A673 (cell line): ENCODE data around the gene ERBB2. TPM values are rescaled to one million over a fixed set of nuclear protein-coding genes. Genes with fewer than 3 reads are reported as not detected.

Source experiments
- BruUV-seq: library from RNA; stranded (reverse); fragments of 400-500 nt; replicated peaks from 2 replicates; lab custom pipeline; 2021; lab: Mats Ljungman, UMichigan
- CTCF ChIA-PET: fragments of 300-600 bp; sonication (Branson Sonifier 250); formaldehyde crosslinking; loops from one replicate; lab custom pipeline; 2022; ENCODE audit warnings: antibody characterized with exemption; lab: Charles Lee
- POLR2A ChIA-PET: fragments of 300-600 bp; sonication (Branson Sonifier 250); formaldehyde crosslinking; loops from one replicate; lab custom pipeline; 2022; ENCODE audit warnings: antibody characterized with exemption; ENCODE audit not compliant: low non-redundant PET; lab: Charles Lee
- DNase-seq: peaks from one replicate; pipeline ENCODE4 v3.0.0-alpha.2; 2015; ENCODE audit warnings: low spot score
- H3K27ac ChIP-seq: fragments of 200-600 bp; sonication (generic); 2 replicates; pipeline ENCODE4 v1.5.1; 2016; ENCODE audit warnings: mixed run types, low read depth, mild to moderate bottlenecking, mixed read lengths, antibody characterized with exemption, low read length; ENCODE audit not compliant: poor library complexity, severe bottlenecking
- H3K27me3 ChIP-seq: fragments of 200-600 bp; sonication (generic); replicated peaks from 2 replicates; pipeline ENCODE4 v1.6.1; 2017; ENCODE audit warnings: mixed run types, low read depth, mild to moderate bottlenecking, mixed read lengths, antibody characterized with exemption, low read length; ENCODE audit not compliant: insufficient read depth, poor library complexity
- H3K36me3 ChIP-seq: fragments of 200-600 bp; sonication (generic); 2 replicates; pipeline ENCODE4 v1.6.1; 2016; ENCODE audit warnings: mixed run types, mild to moderate bottlenecking, mixed read lengths, antibody characterized with exemption, low read length; ENCODE audit not compliant: insufficient read depth, poor library complexity, severe bottlenecking
- H3K4me1 ChIP-seq: fragments of 200-600 bp; sonication (generic); 2 replicates; pipeline ENCODE4 v1.6.1; 2017; ENCODE audit warnings: mixed run types, mild to moderate bottlenecking, mixed read lengths, antibody characterized with exemption, low read length; ENCODE audit not compliant: insufficient read depth, poor library complexity, severe bottlenecking
- H3K4me3 ChIP-seq: fragments of 200-600 bp; sonication (generic); 2 replicates; pipeline ENCODE4 v1.5.1; 2016; ENCODE audit warnings: low read depth, mixed run types, mild to moderate bottlenecking, mixed read lengths, low read length; ENCODE audit not compliant: poor library complexity, severe bottlenecking
- H3K9me3 ChIP-seq: fragments of 200-600 bp; sonication (generic); 2 replicates; pipeline ENCODE4 v1.6.1; 2016; ENCODE audit warnings: mixed run types, low read depth, mild to moderate bottlenecking, mixed read lengths, antibody characterized with exemption, low read length; ENCODE audit not compliant: poor library complexity, severe bottlenecking
- EZH2 ChIP-seq: fragments of 200-600 bp; sonication (generic); IDR thresholded peaks from 2 replicates; pipeline ENCODE4 v1.6.1; 2017; ENCODE audit warnings: borderline replicate concordance, low read depth, mild to moderate bottlenecking, mixed read lengths, antibody characterized with exemption, low read length; ENCODE audit not compliant: poor library complexity, severe bottlenecking
- intact Hi-C: fragments of 100-400 bp; cut with micrococcal nuclease; formaldehyde crosslinking; loops from one replicate; pipeline ENCODE4 v1.10.0; 2022; ENCODE audit not compliant: unreplicated experiment
- total RNA-seq: library from RNA; stranded (reverse); gene quantifications from 2 replicates; pipeline ENCODE4 v1.2.3, GENCODE V29; 2021
- TF ChIP-seq, protein P1 (sequence below): fragments of 300-800, 200-600 bp; sonication (generic); conservative IDR thresholded peaks from 2 replicates; pipeline ENCODE4 v1.5.1; 2017; ENCODE audit warnings: low read depth, mild to moderate bottlenecking, antibody characterized with exemption, low read length, moderate library complexity, mixed read lengths

ERBB2 gene
- total RNA-seq, 1 experiment from 2014 or later: 11.1 TPM

DNA sequence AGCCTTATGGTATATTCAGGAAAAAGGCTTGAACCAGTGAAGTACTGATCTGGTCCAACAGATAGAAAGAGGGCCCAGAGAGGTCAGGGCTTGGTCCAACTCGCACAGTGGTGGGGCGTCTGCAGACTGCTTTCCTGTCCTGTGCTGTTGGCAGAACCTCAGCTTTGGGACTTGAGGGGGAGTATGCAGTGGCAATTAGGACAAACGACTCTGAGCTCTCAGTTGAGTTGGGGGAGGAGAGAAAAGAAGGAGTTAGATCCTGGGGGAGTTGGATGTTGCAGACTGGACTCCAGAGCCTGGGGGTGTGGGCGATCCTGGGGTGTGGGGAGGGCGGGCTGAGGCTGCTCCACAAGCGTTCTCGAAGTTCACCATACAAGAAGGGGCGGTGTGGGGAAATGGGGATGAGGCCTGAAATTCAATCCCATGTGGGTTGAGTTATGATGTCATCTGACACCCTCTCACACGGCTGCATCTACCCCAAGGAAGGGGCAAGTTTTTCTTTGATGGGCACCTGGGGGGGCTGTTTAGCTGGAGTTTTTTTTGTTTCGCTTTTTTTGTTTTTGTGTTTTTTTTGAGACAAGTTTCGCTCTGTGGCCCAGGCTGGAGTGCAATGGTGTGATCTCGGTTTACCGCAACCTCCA, 52.5 kb downstream of the ERBB2 start:
- Histone ChIP-seq H3K4me3 (no peak overlapping the region), H3K9me3 (no peaks in the 10 kb centered on the region), H3K36me3 (no peaks in the 10 kb centered on the region), H3K27ac (no peak overlapping the region), H3K4me1 (no peaks in the 10 kb centered on the region), H3K27me3 (no peaks in the 10 kb centered on the region)
- ChIA-PET CTCF (interaction anchor here (0.6 kb wide), 1 partner anchor 343 kb away, joined by 6 read pairs; no protein-coding TSS in a partner anchor), POLR2A (no interaction called here)
- intact Hi-C loops: loop anchor here (5.0 kb wide), 1 partner anchor 130 kb away; no protein-coding TSS in a partner anchor
- no peak for TF ChIP-seq EZH2
- TF ChIP-seq, protein P1, sequence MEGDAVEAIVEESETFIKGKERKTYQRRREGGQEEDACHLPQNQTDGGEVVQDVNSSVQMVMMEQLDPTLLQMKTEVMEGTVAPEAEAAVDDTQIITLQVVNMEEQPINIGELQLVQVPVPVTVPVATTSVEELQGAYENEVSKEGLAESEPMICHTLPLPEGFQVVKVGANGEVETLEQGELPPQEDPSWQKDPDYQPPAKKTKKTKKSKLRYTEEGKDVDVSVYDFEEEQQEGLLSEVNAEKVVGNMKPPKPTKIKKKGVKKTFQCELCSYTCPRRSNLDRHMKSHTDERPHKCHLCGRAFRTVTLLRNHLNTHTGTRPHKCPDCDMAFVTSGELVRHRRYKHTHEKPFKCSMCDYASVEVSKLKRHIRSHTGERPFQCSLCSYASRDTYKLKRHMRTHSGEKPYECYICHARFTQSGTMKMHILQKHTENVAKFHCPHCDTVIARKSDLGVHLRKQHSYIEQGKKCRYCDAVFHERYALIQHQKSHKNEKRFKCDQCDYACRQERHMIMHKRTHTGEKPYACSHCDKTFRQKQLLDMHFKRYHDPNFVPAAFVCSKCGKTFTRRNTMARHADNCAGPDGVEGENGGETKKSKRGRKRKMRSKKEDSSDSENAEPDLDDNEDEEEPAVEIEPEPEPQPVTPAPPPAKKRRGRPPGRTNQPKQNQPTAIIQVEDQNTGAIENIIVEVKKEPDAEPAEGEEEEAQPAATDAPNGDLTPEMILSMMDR: no peak
- no TSS peak for BruUV-seq
- DNase-seq: no peak

DNA sequence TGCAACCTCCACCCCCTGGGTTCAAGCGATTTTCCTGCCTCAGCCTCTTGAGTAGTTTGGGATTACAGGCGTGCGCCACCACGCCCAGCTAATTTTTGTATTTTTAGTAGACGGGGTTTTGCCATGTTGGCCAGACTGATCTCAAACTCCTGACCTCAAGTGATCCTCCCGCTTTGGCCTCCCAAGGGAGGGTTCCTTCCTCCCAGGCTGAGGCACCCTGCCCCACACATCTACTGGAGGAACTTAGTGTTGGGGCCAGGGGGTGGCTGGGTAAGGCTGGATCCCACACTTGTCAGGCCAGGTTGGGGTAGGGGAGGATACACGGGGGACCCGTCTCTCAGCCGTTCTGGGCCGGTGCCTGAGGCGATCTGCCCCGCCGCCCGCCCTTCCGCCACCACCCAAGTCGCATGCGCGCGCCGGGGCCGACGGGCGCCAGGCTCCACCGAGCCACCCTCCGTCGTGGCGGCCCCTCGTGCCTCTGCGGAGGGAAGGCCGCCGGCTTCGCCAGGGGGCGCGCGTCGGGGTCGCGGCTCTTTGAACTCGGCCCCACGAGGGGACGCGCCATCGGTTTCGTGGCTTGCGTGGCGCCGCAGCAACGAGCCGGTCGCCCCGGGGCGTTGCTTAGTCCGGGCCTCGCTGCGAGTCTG, 53.8 kb downstream of the ERBB2 start:
- no peaks in the 10 kb centered on the region for H3K27me3 ChIP-seq
- peak overlapping the region; percentile 30 for H3K27ac ChIP-seq
- intact Hi-C loops: loop anchor here (5.0 kb wide), 1 partner anchor 131 kb away; no protein-coding TSS in a partner anchor
- H3K4me3 ChIP-seq: peak overlapping the region; percentile 50
- ChIA-PET CTCF (no interaction called here), POLR2A (no interaction called here)
- DNase-seq: peak; percentile 19
- H3K9me3 ChIP-seq: no peaks in the 10 kb centered on the region
- no peak for TF ChIP-seq EZH2
- no peaks in the 10 kb centered on the region for H3K36me3 ChIP-seq
- H3K4me1 ChIP-seq: no peaks in the 10 kb centered on the region
- no TSS peak for BruUV-seq

DNA sequence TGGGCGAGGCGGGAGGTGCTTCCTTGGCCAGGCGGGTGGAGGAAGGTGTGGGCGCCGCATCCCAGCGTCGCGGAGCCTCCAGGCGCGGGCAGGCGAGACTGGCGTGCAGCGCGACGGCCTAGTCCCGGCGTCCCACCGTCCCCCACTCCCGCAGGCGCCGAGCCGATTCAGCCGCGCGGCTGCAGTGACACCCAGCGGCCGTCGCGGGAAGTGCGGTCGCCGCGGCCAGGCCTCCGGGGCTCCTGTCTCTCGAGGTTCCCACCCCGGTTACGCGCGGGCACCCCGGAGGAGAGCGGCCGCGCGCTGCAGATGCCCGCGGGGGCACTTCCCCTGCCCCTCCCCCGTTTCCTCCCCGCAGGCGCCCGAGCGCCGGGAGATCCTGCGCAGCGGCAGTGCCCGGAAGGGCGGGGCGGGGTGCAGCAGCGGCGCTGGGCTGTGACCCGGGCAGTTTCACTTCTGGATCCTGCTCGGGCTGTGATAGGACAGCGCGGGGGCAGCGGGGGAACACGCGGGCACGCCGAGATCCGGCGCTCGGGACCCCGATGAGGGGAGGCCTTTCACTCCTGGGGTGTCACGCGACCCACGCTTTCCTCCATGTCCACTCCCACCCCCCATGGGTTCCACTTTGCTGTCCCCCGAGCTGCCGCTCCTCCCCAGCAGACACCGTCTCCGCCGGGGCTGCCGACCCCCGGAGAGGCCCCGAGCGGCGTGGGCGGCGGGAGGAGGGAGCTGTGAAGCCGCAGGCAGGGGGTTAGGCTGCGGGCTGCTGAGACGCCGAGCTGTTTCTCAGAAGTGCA, 54.5 kb downstream of the ERBB2 start:
- H3K27ac ChIP-seq: peak overlapping the region; percentile 61
- H3K4me1 ChIP-seq: no peaks in the 10 kb centered on the region
- no peaks in the 10 kb centered on the region for H3K36me3 ChIP-seq
- ChIA-PET CTCF (interaction anchor here (1.4 kb wide), 1 partner anchor 133 kb away, joined by 6 read pairs; no protein-coding TSS in a partner anchor), POLR2A (no interaction called here)
- DNase-seq: peak; percentile 85
- peak overlapping the region; percentile 50 for H3K4me3 ChIP-seq
- intact Hi-C loops: loop anchor here (5.0 kb wide), 1 partner anchor 132 kb away; no protein-coding TSS in a partner anchor
- no TSS peak for BruUV-seq
- H3K27me3 ChIP-seq: no peaks in the 10 kb centered on the region
- TF ChIP-seq, protein P1: peak; percentile 62
- no peak for TF ChIP-seq EZH2
- no peaks in the 10 kb centered on the region for H3K9me3 ChIP-seq
